ENCODE results near the gene GPR137C. TPM values are rescaled to one million over a fixed set of nuclear protein-coding genes. Genes with fewer than 3 reads are reported as not detected.

The GPR137C gene, protein sequence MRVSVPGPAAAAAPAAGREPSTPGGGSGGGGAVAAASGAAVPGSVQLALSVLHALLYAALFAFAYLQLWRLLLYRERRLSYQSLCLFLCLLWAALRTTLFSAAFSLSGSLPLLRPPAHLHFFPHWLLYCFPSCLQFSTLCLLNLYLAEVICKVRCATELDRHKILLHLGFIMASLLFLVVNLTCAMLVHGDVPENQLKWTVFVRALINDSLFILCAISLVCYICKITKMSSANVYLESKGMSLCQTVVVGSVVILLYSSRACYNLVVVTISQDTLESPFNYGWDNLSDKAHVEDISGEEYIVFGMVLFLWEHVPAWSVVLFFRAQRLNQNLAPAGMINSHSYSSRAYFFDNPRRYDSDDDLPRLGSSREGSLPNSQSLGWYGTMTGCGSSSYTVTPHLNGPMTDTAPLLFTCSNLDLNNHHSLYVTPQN
- total RNA-seq (2021) (2.7 to 4.1 TPM (median 4.0 TPM) in 3 replicates), Bru-seq, nascent RNA (percentile 72 among the genes with signal in this experiment)
- long read RNA-seq, experiment 1, transcript GPR137C-201 (7 exons, 3,888 nt) = major isoform, 10 of 17 reads
- long read RNA-seq, experiment 1, partial matches to known transcripts = 2 of 17 reads
- long read RNA-seq, experiment 1, other reads (novel, unspliced or antisense) = 4 of 17 reads
- long read RNA-seq, experiment 2, partial matches to known transcripts = 0 of 4 reads
- long read RNA-seq, experiment 2, other reads (novel, unspliced or antisense) = 3 of 4 reads
- long read RNA-seq, experiment 3 = 0 reads

DNA sequence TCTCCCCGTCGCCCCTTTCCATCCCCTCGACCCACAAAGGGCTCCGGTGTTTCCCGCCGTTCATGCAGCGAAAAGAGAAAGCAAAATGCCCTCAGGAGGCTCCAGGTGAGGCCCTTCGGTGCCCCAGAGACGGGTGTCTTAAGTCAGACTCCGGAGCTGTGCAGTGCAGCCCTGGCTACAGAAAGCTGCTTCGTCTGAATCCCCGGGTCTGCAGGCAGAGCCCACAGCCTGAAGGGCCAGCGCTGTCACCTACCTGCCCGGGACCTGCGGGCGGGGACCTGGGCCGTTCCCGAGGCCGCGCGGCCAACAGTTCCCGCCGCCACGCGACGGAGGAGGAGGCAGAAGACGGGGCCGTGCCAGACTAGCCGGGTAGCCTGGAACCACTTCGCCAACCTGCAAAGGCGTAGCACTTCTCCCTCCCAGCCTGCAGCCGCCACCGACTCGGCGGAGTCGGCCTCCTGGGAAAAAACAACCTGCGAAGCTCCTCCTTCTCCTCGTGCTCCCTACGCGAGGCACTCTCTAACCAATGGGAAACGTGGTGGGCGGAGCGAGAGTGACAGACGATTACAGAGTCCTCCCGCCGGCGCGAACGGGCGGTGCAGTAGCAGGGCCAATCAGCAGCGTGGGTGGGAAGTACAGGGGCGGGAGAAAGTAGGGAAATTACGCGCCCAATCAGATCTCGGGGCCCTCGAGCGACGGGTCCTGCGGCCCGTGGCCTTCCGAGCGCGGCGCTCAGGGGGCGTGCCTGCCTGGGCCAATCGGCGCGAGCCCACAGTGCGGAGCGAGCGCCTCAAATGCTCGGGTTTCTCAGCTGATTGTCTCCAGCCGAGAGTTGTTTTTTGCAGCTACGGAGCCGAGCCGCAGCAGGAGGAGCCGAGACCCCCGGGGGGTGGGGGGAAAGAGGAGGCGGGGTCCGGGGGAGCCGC lies at the start of gene GPR137C, which contains the start of gene TXNDC16:
Gene GPR137C (plus strand): TSS at position 774 of the 926 bp plus-strand sequence. CDS start 312 bp downstream, outside the sequence.
Gene TXNDC16 (minus strand): TSS at position 443 of the 926 bp plus-strand sequence. CDS start 8,948 bp downstream, outside the sequence.
- no peaks in the 10 kb centered on the region for H3K9me3 Mint-ChIP-seq
- no peaks in the 10 kb centered on the region for H3K36me3 Mint-ChIP-seq
- peaks cover 12% of the 10 kb centered on the region for H3K27me3 Mint-ChIP-seq (ENCODE audit: low read depth)
- ChIA-PET CTCF (interaction anchor here (0.6 to 1.5 kb wide), 5 partner anchors 10 to 1408 kb away, joined by 3 to 5 read pairs (median 3); no protein-coding TSS in a partner anchor), POLR2A (interaction anchor here (0.6 to 2.8 kb wide), 17 partner anchors 9 to 1937 kb away, joined by 3 to 12 read pairs (median 4); partner anchors contain the start of genes ERO1A, GNPNAT1, NID2 and PSMC6)
- H3K27ac Mint-ChIP-seq = peak within 1 kb of the TSS; percentile 87
- H3K4me3 Mint-ChIP-seq = peak within 1 kb of the TSS; percentile 92
- H3K4me1 Mint-ChIP-seq = peaks cover 18% of the 10 kb centered on the region
- peak; percentile 91 for ATAC-seq
- peak; percentile 100 for DNase-seq (ENCODE audit: low spot score)
- TF ChIP-seq GRHL2 (CRISPR knock-in tag; IDR thresholded peaks at IDR 0.05; ENCODE audit: insufficient replicate concordance, severe bottlenecking) (no peak), GTF2I (CRISPR knock-in tag; conservative IDR thresholded peaks at IDR 0.05) (no peak), NFYB (CRISPR knock-in tag; conservative IDR thresholded peaks at IDR 0.05; ENCODE audit: low read depth) (peak; percentile 95), CREM (CRISPR knock-in tag; IDR thresholded peaks at IDR 0.05) (peak; percentile 77; the same call in 1 of the 2 replicates), ETV6 (CRISPR knock-in tag; IDR thresholded peaks at IDR 0.05) (peak; percentile 67; the same call in 1 of the 2 replicates), GABPB1 (CRISPR knock-in tag; IDR thresholded peaks at IDR 0.05) (0 out of 2 replicates have a peak, but pooled peaks have one; percentile 50), USF1 (CRISPR knock-in tag; IDR thresholded peaks at IDR 0.05) (peak; percentile 65; the same call in 1 of the 2 replicates), ESRRA (CRISPR knock-in tag; IDR thresholded peaks at IDR 0.05; ENCODE audit: borderline replicate concordance) (0 out of 2 replicates have a peak, but pooled peaks have one; percentile 59), NR1H2 (CRISPR knock-in tag; IDR thresholded peaks at IDR 0.05) (no peak), ZNF671 (CRISPR knock-in tag; IDR thresholded peaks at IDR 0.05) (no peak), CBFB (CRISPR knock-in tag; IDR thresholded peaks at IDR 0.05; ENCODE audit: low read depth) (0 out of 2 replicates have a peak, but pooled peaks have one; percentile 39), SP1 (CRISPR knock-in tag; conservative IDR thresholded peaks at IDR 0.05) (peak; percentile 68; the same call in 1 of the 2 replicates), MAX (CRISPR knock-in tag; IDR thresholded peaks at IDR 0.05) (peak; percentile 87; the same call in 1 of the 2 replicates), PRRX2 (CRISPR knock-in tag; IDR thresholded peaks at IDR 0.05) (no peak), ZNF138 (CRISPR knock-in tag; conservative IDR thresholded peaks at IDR 0.05) (no peak), HMGXB4 (CRISPR knock-in tag; IDR thresholded peaks at IDR 0.05) (0 out of 2 replicates have a peak, but pooled peaks have one; percentile 38), KAT7 (CRISPR knock-in tag; IDR thresholded peaks at IDR 0.05; ENCODE audit: borderline replicate concordance) (no peak; the same call in 1 of the 2 replicates)
- TF ChIP-seq, protein P1, sequence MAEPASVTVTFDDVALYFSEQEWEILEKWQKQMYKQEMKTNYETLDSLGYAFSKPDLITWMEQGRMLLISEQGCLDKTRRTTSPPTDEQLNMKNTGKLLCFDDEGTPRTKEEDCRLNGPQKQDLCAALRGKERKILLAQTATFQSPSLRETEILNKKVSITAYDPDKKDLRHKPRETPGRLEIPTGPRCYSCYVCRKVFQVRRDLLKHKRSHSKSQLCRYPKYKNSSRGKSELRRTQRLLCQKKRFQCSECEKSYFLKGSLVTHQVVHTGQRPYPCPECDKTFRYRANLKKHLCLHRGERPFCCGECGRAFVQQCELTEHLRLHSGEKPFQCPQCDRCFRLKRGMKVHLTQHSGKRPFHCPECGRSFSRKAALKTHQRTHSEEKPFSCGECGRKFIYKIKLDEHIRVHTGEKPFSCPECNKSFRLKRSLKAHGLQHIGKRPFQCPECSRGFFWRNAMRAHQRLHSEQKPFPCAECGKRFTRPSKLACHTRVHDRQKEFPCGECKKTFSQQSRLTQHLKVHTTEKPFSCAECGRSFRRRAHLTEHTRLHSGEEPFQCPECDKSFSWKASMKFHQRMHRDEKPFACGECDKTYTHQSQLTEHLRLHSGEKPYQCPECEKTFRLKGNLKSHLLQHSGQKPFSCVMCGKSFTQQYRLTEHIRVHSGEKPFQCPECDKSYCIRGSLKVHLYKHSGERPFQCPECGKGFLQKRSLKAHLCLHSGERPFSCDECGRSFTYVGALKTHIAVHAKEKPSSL (CRISPR knock-in tag; conservative IDR thresholded peaks at IDR 0.05) = no peak
- TF ChIP-seq, protein P2, sequence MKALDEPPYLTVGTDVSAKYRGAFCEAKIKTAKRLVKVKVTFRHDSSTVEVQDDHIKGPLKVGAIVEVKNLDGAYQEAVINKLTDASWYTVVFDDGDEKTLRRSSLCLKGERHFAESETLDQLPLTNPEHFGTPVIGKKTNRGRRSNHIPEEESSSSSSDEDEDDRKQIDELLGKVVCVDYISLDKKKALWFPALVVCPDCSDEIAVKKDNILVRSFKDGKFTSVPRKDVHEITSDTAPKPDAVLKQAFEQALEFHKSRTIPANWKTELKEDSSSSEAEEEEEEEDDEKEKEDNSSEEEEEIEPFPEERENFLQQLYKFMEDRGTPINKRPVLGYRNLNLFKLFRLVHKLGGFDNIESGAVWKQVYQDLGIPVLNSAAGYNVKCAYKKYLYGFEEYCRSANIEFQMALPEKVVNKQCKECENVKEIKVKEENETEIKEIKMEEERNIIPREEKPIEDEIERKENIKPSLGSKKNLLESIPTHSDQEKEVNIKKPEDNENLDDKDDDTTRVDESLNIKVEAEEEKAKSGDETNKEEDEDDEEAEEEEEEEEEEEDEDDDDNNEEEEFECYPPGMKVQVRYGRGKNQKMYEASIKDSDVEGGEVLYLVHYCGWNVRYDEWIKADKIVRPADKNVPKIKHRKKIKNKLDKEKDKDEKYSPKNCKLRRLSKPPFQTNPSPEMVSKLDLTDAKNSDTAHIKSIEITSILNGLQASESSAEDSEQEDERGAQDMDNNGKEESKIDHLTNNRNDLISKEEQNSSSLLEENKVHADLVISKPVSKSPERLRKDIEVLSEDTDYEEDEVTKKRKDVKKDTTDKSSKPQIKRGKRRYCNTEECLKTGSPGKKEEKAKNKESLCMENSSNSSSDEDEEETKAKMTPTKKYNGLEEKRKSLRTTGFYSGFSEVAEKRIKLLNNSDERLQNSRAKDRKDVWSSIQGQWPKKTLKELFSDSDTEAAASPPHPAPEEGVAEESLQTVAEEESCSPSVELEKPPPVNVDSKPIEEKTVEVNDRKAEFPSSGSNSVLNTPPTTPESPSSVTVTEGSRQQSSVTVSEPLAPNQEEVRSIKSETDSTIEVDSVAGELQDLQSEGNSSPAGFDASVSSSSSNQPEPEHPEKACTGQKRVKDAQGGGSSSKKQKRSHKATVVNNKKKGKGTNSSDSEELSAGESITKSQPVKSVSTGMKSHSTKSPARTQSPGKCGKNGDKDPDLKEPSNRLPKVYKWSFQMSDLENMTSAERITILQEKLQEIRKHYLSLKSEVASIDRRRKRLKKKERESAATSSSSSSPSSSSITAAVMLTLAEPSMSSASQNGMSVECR (CRISPR knock-in tag; IDR thresholded peaks at IDR 0.05; ENCODE audit: borderline replicate concordance) = peak; percentile 58; the same call in 1 of the 2 replicates
- TF ChIP-seq, protein P3, sequence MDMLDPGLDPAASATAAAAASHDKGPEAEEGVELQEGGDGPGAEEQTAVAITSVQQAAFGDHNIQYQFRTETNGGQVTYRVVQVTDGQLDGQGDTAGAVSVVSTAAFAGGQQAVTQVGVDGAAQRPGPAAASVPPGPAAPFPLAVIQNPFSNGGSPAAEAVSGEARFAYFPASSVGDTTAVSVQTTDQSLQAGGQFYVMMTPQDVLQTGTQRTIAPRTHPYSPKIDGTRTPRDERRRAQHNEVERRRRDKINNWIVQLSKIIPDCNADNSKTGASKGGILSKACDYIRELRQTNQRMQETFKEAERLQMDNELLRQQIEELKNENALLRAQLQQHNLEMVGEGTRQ (CRISPR knock-in tag; IDR thresholded peaks at IDR 0.05) = peak; percentile 62
- TF ChIP-seq, protein P4, sequence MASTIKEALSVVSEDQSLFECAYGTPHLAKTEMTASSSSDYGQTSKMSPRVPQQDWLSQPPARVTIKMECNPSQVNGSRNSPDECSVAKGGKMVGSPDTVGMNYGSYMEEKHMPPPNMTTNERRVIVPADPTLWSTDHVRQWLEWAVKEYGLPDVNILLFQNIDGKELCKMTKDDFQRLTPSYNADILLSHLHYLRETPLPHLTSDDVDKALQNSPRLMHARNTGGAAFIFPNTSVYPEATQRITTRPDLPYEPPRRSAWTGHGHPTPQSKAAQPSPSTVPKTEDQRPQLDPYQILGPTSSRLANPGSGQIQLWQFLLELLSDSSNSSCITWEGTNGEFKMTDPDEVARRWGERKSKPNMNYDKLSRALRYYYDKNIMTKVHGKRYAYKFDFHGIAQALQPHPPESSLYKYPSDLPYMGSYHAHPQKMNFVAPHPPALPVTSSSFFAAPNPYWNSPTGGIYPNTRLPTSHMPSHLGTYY (CRISPR knock-in tag; IDR thresholded peaks at IDR 0.05) = no peak
